GM19395 (cell line): ENCODE results near the gene KCNK5.

Experiments used
- ATAC-seq: cut with Tn5 transposase; IDR thresholded peaks from one replicate; pipeline ENCODE4 v1.9.1; 2021; ENCODE audit warnings: mild to moderate bottlenecking, moderate library complexity; ENCODE audit not compliant: unreplicated experiment

The KCNK5 gene

GRCh38 chr6:39199976-39200375, 29.3 kb downstream of the KCNK5 start:
- no peak for ATAC-seq

DNA sequence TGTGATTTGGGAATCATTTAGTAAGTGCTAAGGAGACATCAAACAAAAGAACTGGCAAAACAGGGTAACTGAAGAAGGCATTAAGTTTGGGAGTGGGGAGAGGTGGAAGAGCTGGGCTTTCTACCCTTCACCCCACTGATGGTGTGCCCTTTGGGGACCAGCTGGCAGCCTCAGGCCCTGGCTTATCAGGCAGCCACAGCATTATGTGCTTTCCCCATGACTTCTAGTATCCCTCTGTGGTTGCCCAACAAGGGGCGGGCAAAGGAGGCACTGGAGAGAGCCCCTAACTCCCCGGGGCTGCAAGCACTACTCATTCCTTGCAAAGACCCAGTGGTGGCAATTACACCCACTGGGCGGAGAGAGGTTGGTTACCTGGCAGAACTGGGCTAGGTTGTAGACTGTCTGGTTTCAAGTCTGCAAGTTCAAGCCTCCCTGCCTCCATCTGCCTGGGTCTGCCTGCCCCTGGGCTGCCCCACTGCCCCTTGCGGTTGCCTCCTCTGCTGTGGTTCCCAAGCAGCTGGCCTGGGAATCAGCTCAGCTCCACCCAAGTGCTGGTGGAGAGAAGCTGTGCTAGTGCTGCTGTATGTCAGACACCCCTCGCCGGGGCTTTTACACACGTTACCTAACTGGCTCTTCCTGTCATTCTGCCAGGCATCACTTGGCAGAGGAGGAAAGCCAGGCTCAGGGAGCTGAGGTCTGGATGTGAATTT, 29.9 kb downstream of the KCNK5 start:
- no peak for ATAC-seq

DNA sequence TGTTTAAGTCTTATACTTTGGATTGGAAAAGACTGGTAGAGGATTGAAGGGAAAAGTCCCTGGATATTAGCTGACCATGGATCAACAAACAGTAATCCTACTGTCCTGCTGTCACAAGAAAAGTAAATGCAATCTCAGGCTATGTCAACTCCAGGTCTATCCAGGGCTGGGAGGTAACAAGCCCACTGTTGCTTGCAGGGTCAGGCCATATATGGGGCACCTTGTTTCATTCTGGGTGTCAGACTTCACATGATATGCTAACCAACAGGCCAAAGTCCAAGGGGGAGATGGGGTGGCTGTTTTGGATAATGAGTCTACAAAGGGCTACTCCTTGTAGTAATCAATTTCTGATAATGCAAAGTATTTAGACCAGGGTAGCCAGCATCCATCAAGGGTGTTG, 30.7 kb downstream of the KCNK5 start:
- ATAC-seq = no peak

GRCh38 chr6:39197922-39198500, 31.3 kb downstream of the KCNK5 start:
- ATAC-seq = no peak

DNA sequence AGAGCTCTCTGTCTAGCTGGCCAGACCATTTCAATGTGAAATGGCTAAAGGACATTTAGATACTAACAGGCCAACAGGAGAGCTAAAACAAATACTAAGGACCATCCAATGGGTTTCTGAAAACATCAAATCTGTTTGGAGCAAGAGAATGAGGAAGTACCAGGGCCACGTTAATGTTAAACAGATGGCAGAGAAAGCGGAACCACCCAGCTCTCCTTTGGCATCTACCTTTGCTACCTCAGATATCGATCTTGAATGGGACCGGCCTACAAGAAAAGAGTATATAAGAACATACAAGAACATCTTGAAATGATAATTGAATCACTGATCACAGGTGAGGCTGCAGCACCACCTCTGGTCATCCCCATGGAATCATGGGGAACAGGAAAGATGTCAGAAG, 31.8 kb downstream of the KCNK5 start:
- ATAC-seq = no peak

- no peak for ATAC-seq
These were observed 32.6 kb downstream of the KCNK5 start for GRCh38 chr6:39196673-39197091.

- ATAC-seq = no peak
These were observed 33.4 kb downstream of the KCNK5 start for GRCh38 chr6:39195792-39196385.

- ATAC-seq = no peak
These were observed 34.8 kb downstream of the KCNK5 start for GRCh38 chr6:39194466-39194865.

GRCh38 chr6:39193201-39193791, 36.0 kb downstream of the KCNK5 start:
- ATAC-seq = no peak

DNA sequence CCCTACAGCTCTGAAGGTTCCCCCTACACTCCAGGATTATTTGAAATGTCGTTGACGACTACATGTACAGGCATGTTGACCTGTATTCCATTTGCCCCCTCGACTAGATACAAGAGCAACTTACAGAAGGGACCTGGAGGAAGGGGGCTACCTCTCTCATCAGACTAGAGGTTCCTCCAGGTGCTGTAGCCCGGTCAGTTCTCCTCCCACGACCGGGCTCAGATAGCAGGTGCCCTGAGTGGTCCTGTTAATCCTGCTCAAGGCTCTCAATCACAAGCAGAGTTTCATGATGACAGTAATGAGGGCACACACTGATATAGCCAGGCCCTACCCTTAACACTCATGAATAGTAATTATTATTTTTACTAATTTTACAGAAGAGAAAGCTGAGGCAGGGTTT, 36.5 kb downstream of the KCNK5 start:
- no peak for ATAC-seq

GRCh38 chr6:39191236-39191930, 37.9 kb downstream of the KCNK5 start:
- no peak for ATAC-seq

GRCh38 chr6:39190545-39191235, 38.6 kb downstream of the KCNK5 start:
- ATAC-seq = no peak

DNA sequence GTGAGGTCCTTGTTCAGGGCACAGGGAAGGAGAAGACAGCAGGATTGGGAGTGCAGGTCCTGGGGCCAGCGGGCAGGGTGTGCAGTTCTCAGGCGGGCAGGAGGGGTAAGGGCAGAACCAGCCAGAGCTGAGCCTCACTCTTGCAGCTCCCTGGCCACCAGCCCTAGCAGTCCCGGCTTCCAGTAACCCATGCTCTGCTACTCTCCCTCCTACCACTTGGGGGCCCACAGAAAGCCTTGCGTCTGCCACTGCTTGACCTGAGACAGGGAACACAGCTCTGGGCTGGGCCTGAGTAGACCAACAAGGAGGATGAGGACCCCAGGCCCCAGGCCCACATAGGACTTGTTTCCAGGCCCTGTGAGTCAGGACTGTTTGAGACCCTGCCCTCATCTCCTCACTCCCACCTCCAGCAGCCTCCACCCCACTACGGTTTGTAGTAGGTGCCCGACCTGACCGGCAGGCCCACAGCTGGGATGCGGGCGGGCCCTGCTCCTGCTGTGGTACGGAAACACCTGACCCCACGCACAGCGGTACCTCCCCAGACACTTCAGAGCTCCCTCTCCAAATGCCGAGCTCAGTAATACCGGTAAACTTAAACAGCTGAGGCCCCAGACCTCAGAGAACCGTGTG, 39.2 kb downstream of the KCNK5 start:
- no peak for ATAC-seq

- ATAC-seq = no peak
These were observed 40.1 kb downstream of the KCNK5 start for GRCh38 chr6:39189131-39189530.

DNA sequence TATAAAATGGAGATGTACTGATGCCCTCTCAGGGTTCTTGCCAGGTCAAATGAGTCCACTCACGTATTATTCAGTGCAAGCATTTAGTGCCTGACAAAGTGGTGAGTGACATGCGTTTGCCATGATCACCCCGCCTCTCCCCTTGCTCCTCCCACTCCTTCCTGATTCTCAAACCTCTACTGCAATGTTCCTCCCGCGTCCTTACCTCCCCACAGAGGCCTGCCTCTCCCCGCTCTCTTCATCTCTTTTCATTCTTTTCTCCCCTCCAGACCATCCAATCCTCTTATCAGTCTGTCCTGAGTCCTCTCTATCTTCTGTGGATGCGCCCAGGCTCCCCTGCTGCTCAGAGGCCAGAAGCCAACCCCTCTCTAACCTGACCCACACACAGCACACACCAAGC, 40.7 kb downstream of the KCNK5 start:
- ATAC-seq = no peak

- ATAC-seq = no peak
These were observed 41.2 kb downstream of the KCNK5 start for GRCh38 chr6:39188098-39188450.

DNA sequence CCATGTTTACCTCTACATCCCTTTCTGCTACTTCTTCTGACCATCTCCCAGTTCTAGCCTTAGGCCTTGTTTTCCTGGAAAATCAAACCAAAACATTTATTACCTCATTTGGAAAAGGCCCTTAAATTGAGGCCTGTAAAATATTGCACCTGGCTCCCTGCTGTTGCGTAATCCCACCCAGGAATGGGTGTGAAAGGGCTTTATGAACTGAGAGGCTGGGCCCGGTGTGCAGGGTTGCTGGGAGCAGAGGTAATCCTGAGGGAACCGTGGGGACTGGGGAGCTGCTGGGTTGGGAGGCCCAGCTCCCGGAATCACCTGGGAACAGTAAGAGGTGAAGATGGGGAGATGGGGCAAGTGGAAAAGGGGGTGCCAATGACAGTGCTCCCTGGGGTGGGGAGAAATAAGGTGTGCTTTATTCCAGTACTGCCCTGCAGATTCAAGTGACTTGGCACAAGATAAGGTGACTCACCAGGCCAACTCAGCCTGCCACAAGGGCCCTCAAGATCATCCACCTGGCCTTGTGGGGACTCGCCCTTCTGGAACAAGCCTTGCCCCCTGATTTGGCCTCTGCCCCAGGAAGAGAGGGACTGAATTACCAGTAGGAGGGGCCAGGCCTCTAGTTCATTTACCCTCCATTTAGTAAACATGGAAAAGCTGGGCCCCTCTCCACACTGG, 44.2 kb downstream of the KCNK5 start:
- no peak for ATAC-seq

DNA sequence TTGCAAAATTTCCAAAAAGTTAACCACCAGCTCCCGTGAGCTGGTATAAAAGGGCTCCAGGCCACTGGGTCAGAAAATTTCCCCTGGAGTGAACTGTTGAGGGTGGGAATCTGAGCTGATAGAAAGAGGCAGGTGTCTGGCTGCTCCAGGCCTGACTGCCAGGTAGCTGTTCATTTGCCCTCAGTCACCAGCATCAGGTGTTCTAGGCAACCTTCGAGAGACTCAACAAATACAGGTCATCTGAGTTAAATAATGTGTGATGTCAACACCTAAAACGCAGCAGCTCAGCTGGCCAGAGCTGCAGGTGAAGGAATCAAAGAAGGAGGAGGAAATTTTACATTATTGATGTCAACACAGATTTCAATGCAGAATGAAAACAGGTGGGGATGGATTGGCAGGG, 46.7 kb downstream of the KCNK5 start:
- ATAC-seq = no peak

DNA sequence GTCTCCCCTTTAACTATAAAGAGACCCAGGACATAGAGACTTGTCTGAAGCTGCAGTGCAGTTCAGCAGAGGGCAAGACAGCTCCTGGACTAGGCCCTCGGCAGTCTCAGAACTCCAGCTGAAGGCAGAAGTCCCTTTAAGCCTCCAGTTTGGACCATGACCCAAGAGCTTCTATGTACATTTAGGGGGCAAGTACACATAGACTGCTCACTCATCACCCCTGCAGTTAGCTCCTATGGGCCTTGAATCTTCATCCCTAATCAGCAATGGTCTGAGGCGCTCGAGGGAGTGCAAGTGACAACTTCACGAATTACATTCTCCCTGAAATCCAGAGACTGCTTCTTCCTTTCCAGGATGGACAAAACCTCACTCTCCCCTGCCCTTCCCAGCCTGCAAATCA, 47.4 kb downstream of the KCNK5 start:
- no peak for ATAC-seq

DNA sequence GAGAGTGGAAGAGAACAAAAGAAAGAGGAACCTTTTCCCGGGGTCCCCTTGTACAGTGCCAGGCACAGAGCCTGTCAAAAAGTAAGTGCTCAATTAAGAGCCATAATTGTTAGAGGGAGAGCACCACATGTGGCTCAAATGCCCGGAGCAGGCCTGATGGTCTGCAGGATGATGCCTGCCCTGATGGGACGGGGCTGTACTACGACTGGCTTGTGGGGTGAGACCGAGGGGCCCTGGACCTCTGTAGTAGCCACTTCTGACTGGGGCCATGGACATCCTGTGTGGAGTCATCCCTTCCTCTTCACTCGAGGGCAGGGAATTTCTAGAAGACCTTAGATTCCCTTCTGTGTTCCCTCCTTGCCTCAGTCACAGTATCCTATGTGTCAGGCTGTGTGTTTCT, 47.9 kb downstream of the KCNK5 start:
- no peak for ATAC-seq
